Fibroblast of the conjunctiva (primary cell): Measurements from ENCODE around the gene PFDN6.

ENCODE experiments used
- DNase-seq: peaks from one replicate; pipeline ENCODE4 v3.0.0-alpha.2; 2010; ENCODE audit warnings: low read depth

PFDN6 gene

GRCh38 chr6:33317419-33317668, 27.9 kb downstream of the PFDN6 start:
- no peak for DNase-seq

- peak; percentile 98 for DNase-seq
Measured at GRCh38 chr6:33317669-33318425, 28.4 kb downstream of the PFDN6 start, which contains the start of gene ZBTB22. ZBTB22 (minus strand) TSS chr6:33317744; CDS start chr6:33316916, 828 bp downstream.

DNA sequence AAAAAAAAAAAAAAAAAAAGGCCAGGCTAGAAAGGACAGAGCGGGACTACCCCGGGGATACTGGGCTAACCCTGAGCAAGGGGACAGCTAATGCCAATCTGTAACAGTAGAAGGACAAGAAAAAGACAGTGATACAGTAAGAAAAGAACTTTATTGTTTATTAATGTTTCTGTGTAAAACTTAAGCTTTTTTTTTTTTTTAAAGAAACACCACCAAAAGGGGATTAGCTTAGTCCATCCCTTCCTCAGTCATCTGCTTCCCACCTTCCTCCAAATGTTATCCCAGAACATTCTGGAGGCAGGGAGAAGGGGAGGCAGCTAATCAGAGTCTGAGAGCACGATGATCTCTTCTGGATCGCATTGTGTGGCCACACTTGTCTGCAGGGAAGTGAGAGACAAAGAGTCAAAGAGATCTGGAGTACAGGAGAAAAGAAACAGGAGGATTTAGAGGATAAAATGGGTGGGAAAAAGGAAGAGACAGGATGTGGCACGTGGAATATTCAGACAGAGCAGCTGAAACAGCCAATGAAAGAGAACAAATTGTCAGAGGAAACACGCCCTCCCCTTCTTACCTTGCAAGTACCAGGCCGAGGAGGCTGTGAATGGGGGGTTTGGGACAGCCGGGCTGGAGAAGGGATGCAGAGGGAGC, 29.1 kb downstream of the PFDN6 start:
- no peak for DNase-seq

- DNase-seq = no peak
Measured at GRCh38 chr6:33319939-33320314, 30.5 kb downstream of the PFDN6 start.

- DNase-seq = peak; percentile 74
Measured at GRCh38 chr6:33320315-33321181, 31.1 kb downstream of the PFDN6 start.

GRCh38 chr6:33321227-33321626, 31.8 kb downstream of the PFDN6 start:
- no peak for DNase-seq

GRCh38 chr6:33323623-33323948, 34.2 kb downstream of the PFDN6 start:
- no peak for DNase-seq

DNA sequence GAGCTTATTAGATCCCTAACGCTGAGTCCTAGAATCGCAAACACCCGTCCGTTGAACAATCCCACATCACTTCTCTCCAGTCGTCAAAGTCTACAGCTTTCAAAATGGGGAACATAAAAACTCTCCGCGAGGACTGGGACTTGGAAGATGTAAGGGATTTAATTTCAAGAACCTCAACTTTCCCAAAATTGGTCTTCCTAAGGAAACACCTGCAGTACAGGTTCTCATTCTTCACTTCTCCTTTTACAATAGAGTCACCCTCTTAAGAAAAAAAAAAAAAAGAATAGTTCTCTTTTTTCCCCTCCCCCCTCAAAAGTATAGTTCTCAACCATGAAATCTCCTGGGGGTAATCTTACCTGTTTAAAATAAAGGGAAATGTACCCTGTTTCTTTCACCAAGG, 34.7 kb downstream of the PFDN6 start:
- DNase-seq = no peak

GRCh38 chr6:33329058-33329457, 39.7 kb downstream of the PFDN6 start:
- DNase-seq = no peak

DNA sequence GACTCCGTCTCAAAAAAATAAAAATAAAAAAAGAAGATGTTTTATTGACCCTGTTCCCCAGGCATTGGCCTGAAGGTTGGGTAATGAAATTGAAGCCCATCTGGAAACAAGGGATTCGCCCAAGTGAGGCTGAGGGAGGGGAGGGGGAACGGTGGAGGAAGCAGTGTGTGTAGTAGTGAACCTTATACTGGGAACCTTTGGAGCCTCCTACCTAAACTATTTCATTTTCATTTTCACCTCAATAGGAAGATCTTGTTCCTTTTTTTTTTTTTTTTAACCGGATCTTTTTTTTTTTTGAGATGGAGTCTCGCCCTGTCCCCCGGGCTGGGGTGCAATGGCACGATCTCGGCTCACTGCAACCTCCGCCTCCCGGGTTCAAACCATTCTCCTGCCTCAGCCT, 41.3 kb downstream of the PFDN6 start:
- no peak for DNase-seq

- DNase-seq = no peak
Measured at GRCh38 chr6:33333666-33334065, 44.3 kb downstream of the PFDN6 start.

GRCh38 chr6:33335916-33336315, 46.5 kb downstream of the PFDN6 start:
- no peak for DNase-seq

- no peak for DNase-seq
Measured at GRCh38 chr6:33336495-33336894, 47.1 kb downstream of the PFDN6 start.

- no peak for DNase-seq
Measured at GRCh38 chr6:33339193-33339592, 49.8 kb downstream of the PFDN6 start.
